Activated B cell treated with CpG ODN at 0.5 μM for 24 hours (primary cell): ENCODE results near the gene MLIP. TPM values are rescaled to one million over a fixed set of nuclear protein-coding genes. Genes with fewer than 3 reads are reported as not detected.

Experiments
- ATAC-seq: fragments of 200-7000 bp; cut with Tn5 transposase; one replicate; pipeline ENCODE4 v1.10.0; 2021; ENCODE audit warnings: low read depth, mild to moderate bottlenecking, moderate library complexity
- CTCF ChIA-PET: fragments of 350-600 bp; sonication (Branson Sonifier 250); formaldehyde crosslinking; loops from one replicate; lab custom pipeline; 2021; ENCODE audit warnings: antibody characterized with exemption; lab: Charles Lee
- POLR2A ChIA-PET: fragments of 350-600 bp; sonication (Branson Sonifier 250); formaldehyde crosslinking; loops from one replicate; lab custom pipeline; 2021; ENCODE audit warnings: antibody characterized with exemption; lab: Charles Lee
- DNase-seq: peaks from one replicate; pipeline ENCODE4 v3.0.0; 2022
- H3K27ac Mint-ChIP-seq: one replicate; pipeline ENCODE4 v1.8.0; 2020; ENCODE audit warnings: mixed read lengths
- H3K27me3 Mint-ChIP-seq: one replicate; pipeline ENCODE4 v1.8.0; 2021; ENCODE audit warnings: mixed read lengths
- H3K36me3 Mint-ChIP-seq: one replicate; pipeline ENCODE4 v1.8.0; 2021; ENCODE audit warnings: low read depth, mixed read lengths
- H3K4me1 Mint-ChIP-seq: one replicate; pipeline ENCODE4 v1.8.0; 2021; ENCODE audit warnings: mixed read lengths
- H3K4me3 Mint-ChIP-seq: one replicate; pipeline ENCODE4 v1.8.0; 2020; ENCODE audit warnings: mild to moderate bottlenecking, mixed read lengths
- H3K9me3 Mint-ChIP-seq: one replicate; pipeline ENCODE4 v1.8.0; 2020; ENCODE audit warnings: mixed read lengths
- intact Hi-C: fragments of 100-400 bp; cut with micrococcal nuclease; formaldehyde crosslinking; loops from one replicate; pipeline ENCODE4 v1.15.1; 2024
- total RNA-seq: library from RNA; stranded (reverse); gene quantifications from 2 replicates; pipeline ENCODE4 v1.2.3, GENCODE V29; 2022
- TF ChIP-seq, protein P1 (sequence below): fragments of 200-600 bp; IDR thresholded peaks from one replicate; pipeline ENCODE4 v1.8.0; 2022; ENCODE audit warnings: antibody characterized with exemption, mild to moderate bottlenecking

Gene MLIP
- total RNA-seq, 1 donor from 2014 or later, result not detected

GRCh38 chr6:54135665-54136369 lies 24.6 kb downstream of the MLIP start:
- Mint-ChIP-seq H3K27me3 (no peaks in the 10 kb centered on the region), H3K4me1 (no peaks in the 10 kb centered on the region), H3K4me3 (no peak overlapping the region), H3K27ac (no peak overlapping the region), H3K9me3 (no peaks in the 10 kb centered on the region), H3K36me3 (no peaks in the 10 kb centered on the region)
- ChIA-PET CTCF (no interaction called here), POLR2A (no interaction called here)
- no peak for DNase-seq
- ATAC-seq, result no peak
- intact Hi-C loops, result no loop called here
- TF ChIP-seq, protein P1, sequence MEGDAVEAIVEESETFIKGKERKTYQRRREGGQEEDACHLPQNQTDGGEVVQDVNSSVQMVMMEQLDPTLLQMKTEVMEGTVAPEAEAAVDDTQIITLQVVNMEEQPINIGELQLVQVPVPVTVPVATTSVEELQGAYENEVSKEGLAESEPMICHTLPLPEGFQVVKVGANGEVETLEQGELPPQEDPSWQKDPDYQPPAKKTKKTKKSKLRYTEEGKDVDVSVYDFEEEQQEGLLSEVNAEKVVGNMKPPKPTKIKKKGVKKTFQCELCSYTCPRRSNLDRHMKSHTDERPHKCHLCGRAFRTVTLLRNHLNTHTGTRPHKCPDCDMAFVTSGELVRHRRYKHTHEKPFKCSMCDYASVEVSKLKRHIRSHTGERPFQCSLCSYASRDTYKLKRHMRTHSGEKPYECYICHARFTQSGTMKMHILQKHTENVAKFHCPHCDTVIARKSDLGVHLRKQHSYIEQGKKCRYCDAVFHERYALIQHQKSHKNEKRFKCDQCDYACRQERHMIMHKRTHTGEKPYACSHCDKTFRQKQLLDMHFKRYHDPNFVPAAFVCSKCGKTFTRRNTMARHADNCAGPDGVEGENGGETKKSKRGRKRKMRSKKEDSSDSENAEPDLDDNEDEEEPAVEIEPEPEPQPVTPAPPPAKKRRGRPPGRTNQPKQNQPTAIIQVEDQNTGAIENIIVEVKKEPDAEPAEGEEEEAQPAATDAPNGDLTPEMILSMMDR, result no peak

GRCh38 chr6:54138795-54139194 lies 27.6 kb downstream of the MLIP start:
- ChIA-PET POLR2A (no interaction called here), CTCF (no interaction called here)
- intact Hi-C loops, result no loop called here
- Mint-ChIP-seq H3K27ac (no peak overlapping the region), H3K4me1 (no peaks in the 10 kb centered on the region), H3K36me3 (no peaks in the 10 kb centered on the region), H3K4me3 (no peak overlapping the region), H3K9me3 (no peaks in the 10 kb centered on the region), H3K27me3 (no peaks in the 10 kb centered on the region)
- ATAC-seq (no peak), DNase-seq (no peak)
- TF ChIP-seq, protein P1, result no peak

DNA sequence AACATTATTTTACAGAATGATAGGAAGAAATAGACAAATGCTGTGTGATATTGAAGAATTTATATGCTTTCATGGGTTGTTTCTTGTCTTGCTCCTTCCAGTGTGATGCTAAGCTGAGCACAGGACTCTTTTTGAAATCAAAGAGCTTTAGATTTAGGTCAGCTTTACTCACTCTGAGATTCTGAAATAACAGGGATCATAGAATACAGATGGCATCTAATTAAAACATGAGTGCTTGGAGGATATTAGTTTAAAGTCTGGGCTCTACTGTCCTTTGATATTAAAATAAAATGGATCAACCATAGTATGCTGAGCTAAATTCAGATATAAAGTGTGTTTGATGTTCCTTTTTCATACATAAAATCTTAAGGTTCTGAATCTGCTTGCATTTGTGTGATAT lies 29.6 kb downstream of the MLIP start:
- DNase-seq (no peak), ATAC-seq (no peak)
- Mint-ChIP-seq H3K27me3 (no peaks in the 10 kb centered on the region), H3K4me1 (no peaks in the 10 kb centered on the region), H3K4me3 (no peak overlapping the region), H3K9me3 (no peaks in the 10 kb centered on the region), H3K36me3 (no peaks in the 10 kb centered on the region), H3K27ac (no peak overlapping the region)
- ChIA-PET CTCF (no interaction called here), POLR2A (no interaction called here)
- TF ChIP-seq, protein P1, result no peak
- intact Hi-C loops, result no loop called here

GRCh38 chr6:54142889-54143519 lies 31.8 kb downstream of the MLIP start:
- CTCF ChIA-PET, result no interaction called here

GRCh38 chr6:54151861-54152260 lies 40.6 kb downstream of the MLIP start:
- no peaks in the 10 kb centered on the region for H3K4me1 Mint-ChIP-seq
- DNase-seq (no peak), ATAC-seq (no peak)
- ChIA-PET POLR2A (no interaction called here), CTCF (no interaction called here)
- H3K4me3 Mint-ChIP-seq, result no peak overlapping the region
- H3K36me3 Mint-ChIP-seq, result no peaks in the 10 kb centered on the region
- no peaks in the 10 kb centered on the region for H3K27me3 Mint-ChIP-seq
- TF ChIP-seq, protein P1, result no peak
- intact Hi-C loops, result no loop called here
- no peak overlapping the region for H3K27ac Mint-ChIP-seq
- H3K9me3 Mint-ChIP-seq, result no peaks in the 10 kb centered on the region

More at GRCh38 chr6:54142889-54143519, 31.8 kb downstream of the MLIP start:
- POLR2A ChIA-PET, result no interaction called here
- Mint-ChIP-seq H3K27me3 (no peaks in the 10 kb centered on the region), H3K27ac (no peak overlapping the region), H3K4me3 (no peak overlapping the region), H3K9me3 (no peaks in the 10 kb centered on the region), H3K36me3 (no peaks in the 10 kb centered on the region), H3K4me1 (no peaks in the 10 kb centered on the region)
- ATAC-seq (no peak), DNase-seq (no peak)
- TF ChIP-seq, protein P1, result no peak
- intact Hi-C loops, result no loop called here
